Measurements from ENCODE around the gene MAP3K19.

GRCh38 chr2:135011633-135012032 lies 35.6 kb downstream of the MAP3K19 start:
- TF ChIP-seq POLR2AphosphoS5 (IDR thresholded peaks at IDR 0.05; ENCODE audit: borderline replicate concordance, low read depth, low read length) (no peak), EZH2 (IDR thresholded peaks at IDR 0.05) (no peak), FOXP2 (optimal IDR thresholded peaks at IDR 0.05; ENCODE audit: control extremely low read depth, extremely low read length, insufficient read depth) (no peak)
